K562 (cell line): ENCODE data around the gene PUSL1. TPM values are rescaled to one million over a fixed set of nuclear protein-coding genes. Genes with fewer than 3 reads are reported as not detected.

Experiments
- CBFA2T2 ChIP-seq: fragments of 450-650 bp; conservative IDR thresholded peaks from 2 replicates; pipeline ENCODE4 v1.6.1; 2017; ENCODE audit warnings: mild to moderate bottlenecking
- CHD1 ChIP-seq: fragments of 200-600 bp; sonication (generic); IDR thresholded peaks from one replicate; pipeline ENCODE4 v1.6.1; 2012; ENCODE audit warnings: mild to moderate bottlenecking, moderate library complexity, low read length, inconsistent platforms
- DMBX1 ChIP-seq: fragments of 250-450 bp; sonication (Bioruptor Pico); IDR thresholded peaks from 2 replicates; pipeline ENCODE4 v1.8.0; 2022; ENCODE audit warnings: inconsistent platforms, mild to moderate bottlenecking, moderate library complexity, borderline replicate concordance
- FOXA1 ChIP-seq: fragments of 450-650 bp; IDR thresholded peaks from 2 replicates; pipeline ENCODE4 v1.6.1; 2016; ENCODE audit warnings: mild to moderate bottlenecking, borderline replicate concordance
- FOXP1 ChIP-seq: sonication (generic); formaldehyde crosslinking; IDR thresholded peaks from 2 replicates; pipeline ENCODE4 v1.8.0; 2022; ENCODE audit warnings: mild to moderate bottlenecking, missing genetic modification reagents
- GABPB2 ChIP-seq: fragments of 250-450 bp; sonication (Bioruptor Pico); conservative IDR thresholded peaks from 2 replicates; pipeline ENCODE4 v1.5.1; 2021; ENCODE audit warnings: mild to moderate bottlenecking
- HSF4 ChIP-seq: fragments of 250-450 bp; sonication (Bioruptor Pico); IDR thresholded peaks from 2 replicates; pipeline ENCODE4 v2.1.2; 2022; ENCODE audit warnings: mild to moderate bottlenecking, moderate library complexity, borderline replicate concordance
- KLF13 ChIP-seq: fragments of 450-650 bp; IDR thresholded peaks from 2 replicates; pipeline ENCODE4 v1.6.1; 2016; ENCODE audit warnings: missing genetic modification characterization, low read depth, mild to moderate bottlenecking, missing compliant biosample characterization, moderate library complexity, borderline replicate concordance
- NR2C2 ChIP-seq, 2 experiments: fragments of 200-800 bp in 1 of 2; sonication (Bioruptor generic) in 1 of 2; sonication (generic) in 1 of 2; formaldehyde crosslinking in 1 of 2; IDR thresholded peaks; 2 replicates each; pipeline versions ENCODE4 v1.6.1 to v1.8.0; 2016 to 2022; ENCODE audit warnings: mild to moderate bottlenecking in 1 of 2, missing compliant biosample characterization in 1 of 2, missing genetic modification characterization in 1 of 2, missing genetic modification reagents in 1 of 2
- OTX1 ChIP-seq: fragments of 450-650 bp; formaldehyde crosslinking; IDR thresholded peaks from 2 replicates; pipeline ENCODE4 v1.4.0; 2022; ENCODE audit warnings: mild to moderate bottlenecking
- PHB2 ChIP-seq: fragments of 450-650 bp; IDR thresholded peaks from 2 replicates; pipeline ENCODE4 v1.6.1; 2017; ENCODE audit warnings: low read depth
- PML ChIP-seq: IDR thresholded peaks from 2 replicates; pipeline ENCODE4 v1.6.1; 2012; ENCODE audit warnings: low read length, inconsistent platforms
- PYGO2 ChIP-seq: fragments of 450-650 bp; IDR thresholded peaks from 2 replicates; pipeline ENCODE4 v1.6.1; 2016; ENCODE audit warnings: mild to moderate bottlenecking, missing genetic modification characterization, moderate library complexity, missing compliant biosample characterization
- RBFOX2 ChIP-seq: fragments of 200-400 bp; formaldehyde crosslinking; IDR thresholded peaks from 2 replicates; pipeline ENCODE4 v1.6.1; 2017; ENCODE audit warnings: low read depth, mild to moderate bottlenecking, low read length, moderate library complexity
- SP1 ChIP-seq: sonication (generic); formaldehyde crosslinking; IDR thresholded peaks from 2 replicates; pipeline ENCODE4 v1.8.1; 2022; ENCODE audit warnings: mild to moderate bottlenecking, missing genetic modification reagents
- ZBTB8A ChIP-seq: fragments of 450-650 bp; IDR thresholded peaks from 2 replicates; pipeline ENCODE4 v1.6.1; 2018; ENCODE audit warnings: mild to moderate bottlenecking, moderate library complexity; ENCODE audit not compliant: partially characterized antibody
- ZC3H8 ChIP-seq: fragments of 450-650 bp; IDR thresholded peaks from 2 replicates; pipeline ENCODE4 v1.6.1; 2017
- ZFP30 ChIP-seq: fragments of 250-450 bp; sonication (Bioruptor Pico); IDR thresholded peaks from 2 replicates; pipeline ENCODE4 v1.8.0; 2022; ENCODE audit warnings: moderate library complexity, mild to moderate bottlenecking, inconsistent platforms, borderline replicate concordance
- ZNF408 ChIP-seq: fragments of 250-450 bp; sonication (Bioruptor Pico); IDR thresholded peaks from 2 replicates; pipeline ENCODE4 v1.4.0; 2020; ENCODE audit warnings: low read depth, mild to moderate bottlenecking, moderate library complexity
- ZNF445 ChIP-seq: fragments of 250-450 bp; sonication (Bioruptor Pico); IDR thresholded peaks from 2 replicates; pipeline ENCODE4 v1.4.0; 2020; ENCODE audit warnings: low read depth, mild to moderate bottlenecking, moderate library complexity
- ZNF77 ChIP-seq: fragments of 250-450 bp; sonication (Bioruptor Pico); IDR thresholded peaks from 2 replicates; pipeline ENCODE4 v1.5.0; 2020
- polyA plus RNA-seq, 8 experiments: library from polyadenylated mRNA; depleted of rRNA in 4 of 8; stranded (reverse) in 5 of 8; unstranded in 3 of 8; fragments of >200 nt; fragmentation: Nextera tagmentation in 2 of 8; fragmentation: Illumina TruSeq in 1 of 8; extraction: Ambion mirVana in 2 of 8; extraction: Trizol in 1 of 8; gene quantifications; 2 replicates each; pipeline versions ENCODE4 v1.2.1 to v1.2.3, GENCODE V29; 2011 to 2014; ENCODE audit warnings: inconsistent platforms in 1 of 8, missing spikeins in 1 of 8
- total RNA-seq, 7 experiments: library from RNA; depleted of rRNA in 6 of 7; stranded (reverse); fragments of >200 nt in 6 of 7; fragmentation: Illumina TruSeq in 2 of 7; extraction: Trizol in 2 of 7; gene quantifications; 2 replicates each; pipeline versions ENCODE4 v1.2.1 to v1.2.3, GENCODE V29; 2011 to 2021; ENCODE audit warnings: low replicate concordance in 1 of 7
- TF ChIP-seq, protein P1 (sequence below): sonication (generic); formaldehyde crosslinking; IDR thresholded peaks from 2 replicates; pipeline ENCODE4 v1.8.1; 2023; ENCODE audit warnings: mild to moderate bottlenecking, missing genetic modification reagents, moderate library complexity
- TF ChIP-seq, protein P2 (sequence below): sonication (generic); IDR thresholded peaks from 2 replicates; pipeline ENCODE4 v1.6.1; 2016
- TF ChIP-seq, protein P3 (sequence below): fragments of 250-450 bp; sonication (Bioruptor Pico); IDR thresholded peaks from 2 replicates; pipeline ENCODE4 v1.5.0; 2021; ENCODE audit warnings: mild to moderate bottlenecking, moderate library complexity

PUSL1 gene
- total and polyA plus RNA-seq, 9 of the 15 experiments (the other 6 are each of a cell fraction or from before 2014, with no cell fraction given): 0.62 to 86.9 (median 13.6) TPM

DNA sequence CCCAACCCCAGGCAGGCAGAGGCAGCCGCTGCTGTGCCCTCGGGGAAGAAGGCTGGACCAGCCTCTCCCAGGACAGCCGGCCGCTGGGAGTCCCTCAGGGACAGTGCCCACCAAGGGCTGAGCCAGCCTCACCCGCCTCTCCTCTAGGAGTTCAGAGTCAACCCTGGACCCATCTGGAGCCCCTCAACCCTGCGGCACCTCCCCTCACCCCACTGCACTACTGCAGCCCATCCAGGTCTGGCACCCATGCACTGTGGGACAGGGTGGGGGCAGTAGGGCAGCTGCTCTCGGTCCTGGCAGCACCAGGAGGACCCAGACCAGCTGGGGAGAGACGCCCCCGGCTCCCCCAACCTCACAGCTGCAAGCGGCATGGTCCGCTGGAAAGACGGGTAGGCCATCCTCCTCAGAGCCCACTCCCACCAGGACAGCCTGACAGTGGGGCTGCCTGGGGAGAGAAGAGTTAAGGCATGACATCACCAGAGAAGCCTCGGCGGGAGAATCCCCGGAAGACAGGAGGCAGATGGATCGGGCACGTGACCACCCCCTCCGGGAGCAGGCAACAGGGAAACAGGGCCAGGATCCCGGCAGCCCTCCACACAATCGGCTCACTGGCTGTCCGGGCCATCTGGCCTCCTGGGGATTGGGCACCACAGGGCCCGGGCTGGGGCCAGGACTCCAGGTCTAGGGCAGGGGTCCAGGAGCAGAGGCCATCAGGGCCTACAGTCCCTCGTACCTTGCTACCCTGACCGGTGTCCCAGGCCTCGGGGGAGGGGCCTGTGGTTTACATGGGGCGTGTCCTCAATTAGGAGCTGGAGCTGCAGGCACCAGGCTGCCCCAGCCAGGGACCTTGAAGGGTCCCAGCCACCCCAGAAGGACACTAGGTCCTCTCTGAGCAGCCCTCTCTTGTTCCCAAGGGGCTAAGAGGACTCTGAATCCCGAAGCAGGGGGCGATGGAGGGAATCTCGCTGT lies 3.8 kb upstream of the PUSL1 start (continued):
- TF ChIP-seq ZFP30 (no peak), RBFOX2 (no peak; the same call in none of the 2 replicates), CBFA2T2 (peak; percentile 64), FOXA1 (no peak), DMBX1 (CRISPR knock-in tag) (peak; percentile 58; the same call in 1 of the 2 replicates), OTX1 (no peak), ZNF408 (CRISPR knock-in tag) (no peak), GABPB2 (CRISPR knock-in tag) (no peak), PML (no peak), HSF4 (CRISPR knock-in tag) (no peak), ZBTB8A (no peak), PYGO2 (tag) (no peak), PHB2 (no peak), NR2C2 (CRISPR knock-in tag; IDR thresholded peaks at IDR 0.05) (no peak), NR2C2 (tag; IDR thresholded peaks at IDR 0.05) (no peak), FOXP1 (CRISPR knock-in tag) (no peak), SP1 (no peak), ZNF77 (CRISPR knock-in tag) (no peak), ZC3H8 (no peak), CHD1 (no peak), ZNF445 (no peak), KLF13 (tag) (no peak)
- TF ChIP-seq, protein P1, sequence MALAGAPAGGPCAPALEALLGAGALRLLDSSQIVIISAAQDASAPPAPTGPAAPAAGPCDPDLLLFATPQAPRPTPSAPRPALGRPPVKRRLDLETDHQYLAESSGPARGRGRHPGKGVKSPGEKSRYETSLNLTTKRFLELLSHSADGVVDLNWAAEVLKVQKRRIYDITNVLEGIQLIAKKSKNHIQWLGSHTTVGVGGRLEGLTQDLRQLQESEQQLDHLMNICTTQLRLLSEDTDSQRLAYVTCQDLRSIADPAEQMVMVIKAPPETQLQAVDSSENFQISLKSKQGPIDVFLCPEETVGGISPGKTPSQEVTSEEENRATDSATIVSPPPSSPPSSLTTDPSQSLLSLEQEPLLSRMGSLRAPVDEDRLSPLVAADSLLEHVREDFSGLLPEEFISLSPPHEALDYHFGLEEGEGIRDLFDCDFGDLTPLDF: no peak
- TF ChIP-seq, protein P2, sequence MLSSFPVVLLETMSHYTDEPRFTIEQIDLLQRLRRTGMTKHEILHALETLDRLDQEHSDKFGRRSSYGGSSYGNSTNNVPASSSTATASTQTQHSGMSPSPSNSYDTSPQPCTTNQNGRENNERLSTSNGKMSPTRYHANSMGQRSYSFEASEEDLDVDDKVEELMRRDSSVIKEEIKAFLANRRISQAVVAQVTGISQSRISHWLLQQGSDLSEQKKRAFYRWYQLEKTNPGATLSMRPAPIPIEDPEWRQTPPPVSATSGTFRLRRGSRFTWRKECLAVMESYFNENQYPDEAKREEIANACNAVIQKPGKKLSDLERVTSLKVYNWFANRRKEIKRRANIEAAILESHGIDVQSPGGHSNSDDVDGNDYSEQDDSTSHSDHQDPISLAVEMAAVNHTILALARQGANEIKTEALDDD: no peak
- TF ChIP-seq, protein P3, sequence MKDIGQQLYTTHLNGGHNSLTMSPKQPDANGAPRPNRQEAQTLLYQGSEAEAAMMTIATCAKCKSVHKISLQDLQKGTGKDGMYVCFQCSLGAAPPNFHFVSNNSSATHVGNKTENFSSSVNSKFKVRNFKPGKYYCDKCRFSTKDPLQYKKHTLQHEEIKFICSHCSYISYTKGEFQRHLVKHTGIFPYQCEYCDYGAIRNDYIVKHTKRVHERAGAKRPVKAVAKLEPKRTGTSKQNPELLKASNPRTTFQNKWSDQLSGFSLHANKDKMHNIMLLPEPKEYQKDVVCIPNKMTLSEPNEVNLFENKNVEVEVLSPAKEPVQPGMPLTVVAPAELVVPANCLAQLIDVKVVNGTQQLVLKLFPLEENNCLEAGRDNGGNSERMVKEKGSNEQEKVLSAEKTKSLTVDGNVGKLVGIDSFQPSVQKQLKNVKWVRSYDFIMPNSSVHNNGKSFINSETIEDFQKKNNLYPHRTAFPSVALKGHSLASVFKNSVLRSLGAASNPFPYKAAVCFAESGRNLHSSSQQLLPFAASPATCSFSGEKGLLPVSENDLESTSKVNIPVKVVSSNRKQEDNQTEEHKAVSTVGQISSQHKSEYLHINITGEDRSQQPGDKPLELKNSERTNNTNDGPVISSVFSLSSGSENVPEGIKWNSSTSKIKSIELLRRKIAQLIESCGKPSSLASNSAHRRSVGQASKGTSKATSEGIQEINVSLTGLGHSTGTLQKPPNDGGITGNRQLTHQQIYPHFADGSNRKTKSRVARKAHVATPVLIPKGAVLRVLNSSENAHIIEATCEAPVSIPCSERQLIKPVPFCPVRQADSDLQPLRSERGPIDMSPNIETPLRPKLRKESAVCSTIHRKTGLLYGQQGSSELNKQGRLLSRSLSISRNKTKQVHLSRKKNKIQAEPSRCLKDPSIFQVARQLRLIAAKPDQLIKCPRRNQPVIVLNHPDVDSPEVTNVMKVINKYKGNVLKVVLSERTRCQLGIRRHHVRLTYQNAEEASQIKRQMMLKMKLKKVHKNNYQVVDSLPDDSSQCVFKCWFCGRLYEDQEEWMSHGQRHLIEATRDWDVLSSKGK (CRISPR knock-in tag): no peak
